NCI-H128 (cell line): ENCODE data around the gene IFIT3.

Source experiments
- DNase-seq: peaks from one replicate; lab custom pipeline; 2025; ENCODE audit not compliant: unreplicated experiment; lab: John Stamatoyannopoulos, UW

IFIT3 gene

DNA sequence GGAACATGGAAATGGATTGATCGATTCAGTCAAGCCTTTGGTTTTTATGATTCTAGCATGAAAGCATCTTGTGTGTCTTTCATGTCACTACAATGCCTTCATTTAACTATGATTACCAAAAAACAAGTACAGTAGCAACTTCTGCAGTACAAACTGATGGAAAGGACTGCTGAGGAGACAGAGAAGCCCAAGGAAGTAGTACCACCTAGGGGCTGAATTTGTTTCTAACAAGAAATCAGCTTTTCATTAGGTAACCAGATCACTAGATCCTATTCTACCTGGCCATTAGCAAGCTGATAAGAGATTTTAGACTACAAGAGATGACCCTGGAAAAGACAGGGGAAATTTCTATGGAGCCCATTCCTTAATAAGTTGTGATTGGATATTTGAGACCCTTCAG lies 61.5 kb downstream of the IFIT3 start:
- DNase-seq: no peak
